Aorta (tissue), 5 donors: ENCODE data around the gene OR51S1. TPM values are rescaled to one million over a fixed set of nuclear protein-coding genes. Genes with fewer than 3 reads are reported as not detected.
"Not testable (repeated sequence)": the region's sequence is repeated elsewhere in the genome, so short reads cannot be mapped to it uniquely, and the experiment has no call there.

Experiments
- ATAC-seq: fragments of 200-7000 bp; cut with Tn5 transposase; one replicate; pipeline ENCODE4 v1.9.1; 2022; ENCODE audit warnings: moderate library complexity; ENCODE audit not compliant: low FRiP score
- DNase-seq, 2 donors: peaks; one replicate each; pipeline ENCODE4 v3.0.0-alpha.2; 2020
- H3K27ac ChIP-seq, 2 donors: one replicate each; pipeline ENCODE4 v1.5.1; 2013; ENCODE audit warnings: low read length in 2 of 2, mild to moderate bottlenecking in 2 of 2, moderate library complexity in 2 of 2, control low read depth in 1 of 2, inconsistent platforms in 1 of 2, low read depth in 1 of 2
- H3K27me3 ChIP-seq, 2 donors: one replicate each; pipeline ENCODE4 v1.6.1; 2013; ENCODE audit warnings: control low read depth in 1 of 2, low read length in 1 of 2, mild to moderate bottlenecking in 1 of 2, moderate library complexity in 1 of 2; ENCODE audit not compliant: insufficient read depth in 2 of 2, control insufficient read depth in 1 of 2
- H3K36me3 ChIP-seq, 2 donors: one replicate each; pipeline ENCODE4 v1.6.1; 2013; ENCODE audit warnings: control low read depth in 1 of 2, low read length in 1 of 2, mild to moderate bottlenecking in 1 of 2; ENCODE audit not compliant: insufficient read depth in 2 of 2, control insufficient read depth in 1 of 2
- H3K4me1 ChIP-seq, 2 donors: one replicate each; pipeline ENCODE4 v1.6.1; 2013; ENCODE audit warnings: low read length in 2 of 2, control low read depth in 1 of 2, mild to moderate bottlenecking in 1 of 2, moderate library complexity in 1 of 2; ENCODE audit not compliant: insufficient read depth in 2 of 2, control insufficient read depth in 1 of 2
- H3K4me3 ChIP-seq, 2 donors: one replicate each; pipeline ENCODE4 v1.5.1; 2013; ENCODE audit warnings: low read length in 2 of 2, control low read depth in 1 of 2, mild to moderate bottlenecking in 1 of 2
- H3K9me3 ChIP-seq: one replicate; pipeline ENCODE4 v1.6.1; 2013; ENCODE audit warnings: mild to moderate bottlenecking, low read length; ENCODE audit not compliant: control insufficient read depth
- WGBS, 2 donors: extraction: QIAGEN DNeasy Blood & Tissue Kit; methylation state at CpG; one replicate each; pipeline ENCODE4 v1.1.7; 2013; 5-methylcytosine and 5-hydroxymethylcytosine counted together
- intact Hi-C, 2 donors: fragments of 100-400 bp; cut with DNase I; formaldehyde crosslinking; loops; one replicate each; pipeline versions ENCODE4 v1.14.2 to v1.15.0; 2022
- polyA plus RNA-seq, 2 donors: library from polyadenylated mRNA; stranded (reverse); fragments of 200-250 nt; gene quantifications; one replicate each; pipeline ENCODE4 v1.2.3, GENCODE V29; 2013
- total RNA-seq, 2 donors: library from RNA; stranded (reverse); fragmentation: NEBNext Ultra II Directional; extraction: Animal tissue kit (Norgen Biotek cat#: 25700); gene quantifications; one replicate each; pipeline ENCODE4 v1.2.1, GENCODE V29; 2021
- donor health status: healthy with polysubstance abuse.
- donor health status: Bipolar disorder and iron deficiency.
- donor health status: DM: no; HTN: no; CAD: no.
- donor health status: DM: no; HTN: no; CAD: no.
- donor health status: DM: yes; HTN: yes; CAD: no.

OR51S1 gene
- total and polyA plus RNA-seq, 4 donors = not detected

- WGBS, 2 donors = 54 to 58% methylated on average over 4 of the region's 4 CpGs
- no peak overlapping the region for H3K27ac ChIP-seq
- H3K36me3 ChIP-seq = no peaks in the 10 kb centered on the region
- no peaks in the 10 kb centered on the region for H3K4me1 ChIP-seq
- H3K27me3 ChIP-seq = no peaks in the 10 kb centered on the region
- no peaks in the 10 kb centered on the region for H3K9me3 ChIP-seq
- intact Hi-C loops = no loop called here
- DNase-seq (no peak), ATAC-seq (no peak)
- no peak overlapping the region for H3K4me3 ChIP-seq
These were observed 32.2 kb upstream of the OR51S1 start for GRCh38 chr11:4881188-4881587.

- no peak overlapping the region for H3K4me3 ChIP-seq
- no peaks in the 10 kb centered on the region for H3K36me3 ChIP-seq
- WGBS, 2 donors = 4 to 5% methylated on average over 1 of the region's 1 CpG
- DNase-seq (no peak), ATAC-seq (no peak)
- H3K27ac ChIP-seq = no peak overlapping the region
- no peaks in the 10 kb centered on the region for H3K27me3 ChIP-seq
- no peaks in the 10 kb centered on the region for H3K4me1 ChIP-seq
- intact Hi-C loops = no loop called here
- no peaks in the 10 kb centered on the region for H3K9me3 ChIP-seq
These were observed 16.8 kb upstream of the OR51S1 start for GRCh38 chr11:4865855-4866254.

- 55 to 62% methylated on average over 4 of the region's 4 CpGs for WGBS, 2 donors
- no peak overlapping the region for H3K27ac ChIP-seq
- DNase-seq = no peak
- H3K4me1 ChIP-seq = no peaks in the 10 kb centered on the region
- no peak for ATAC-seq
- H3K9me3 ChIP-seq = no peaks in the 10 kb centered on the region
- no peaks in the 10 kb centered on the region for H3K27me3 ChIP-seq
- no peak overlapping the region for H3K4me3 ChIP-seq
- intact Hi-C loops = no loop called here
- no peaks in the 10 kb centered on the region for H3K36me3 ChIP-seq
These were observed 14.9 kb upstream of the OR51S1 start for GRCh38 chr11:4863876-4864275.

GRCh38 chr11:4862447-4863236 is 13.6 kb upstream of the OR51S1 start:
- no peaks in the 10 kb centered on the region for H3K27me3 ChIP-seq
- no peaks in the 10 kb centered on the region for H3K4me1 ChIP-seq
- H3K9me3 ChIP-seq = no peaks in the 10 kb centered on the region
- no peak for DNase-seq
- no peaks in the 10 kb centered on the region for H3K36me3 ChIP-seq
- no peak overlapping the region for H3K27ac ChIP-seq
- ATAC-seq = no peak
- intact Hi-C loops = no loop called here
- H3K4me3 ChIP-seq = no peak overlapping the region

- intact Hi-C loops, DNase-seq, H3K9me3 ChIP-seq, H3K27me3 ChIP-seq, H3K4me3 ChIP-seq, H3K4me1 ChIP-seq, H3K27ac ChIP-seq, H3K36me3 ChIP-seq, ATAC-seq: not testable (repeated sequence)
- WGBS, 2 donors = 88 to 90% methylated on average over 7 of the region's 7 CpGs
These were observed 5.3 kb upstream of the OR51S1 start for GRCh38 chr11:4854286-4854685.

GRCh38 chr11:4851033-4851432 is 2.0 kb upstream of the OR51S1 start:
- WGBS, 2 donors = 0 to 1% methylated on average over 4 of the region's 4 CpGs
- no peak for ATAC-seq

GRCh38 chr11:4839851-4840549 is 9.0 kb downstream of the OR51S1 start:
- DNase-seq (no peak), ATAC-seq (no peak)
- no peaks in the 10 kb centered on the region for H3K27me3 ChIP-seq
- H3K27ac ChIP-seq = no peak overlapping the region
- H3K36me3 ChIP-seq = no peaks in the 10 kb centered on the region
- WGBS, 2 donors = 86 to 89% methylated on average over 2 of the region's 2 CpGs
- no peaks in the 10 kb centered on the region for H3K4me1 ChIP-seq
- no peak overlapping the region for H3K4me3 ChIP-seq
- no peaks in the 10 kb centered on the region for H3K9me3 ChIP-seq
- intact Hi-C loops = no loop called here

More at GRCh38 chr11:4851033-4851432, 2.0 kb upstream of the OR51S1 start:
- H3K4me3 ChIP-seq = no peak overlapping the region
- no peaks in the 10 kb centered on the region for H3K4me1 ChIP-seq
- H3K27ac ChIP-seq = no peak overlapping the region
- H3K9me3 ChIP-seq = peaks cover 1% of the 10 kb centered on the region
- no peaks in the 10 kb centered on the region for H3K36me3 ChIP-seq
- no peak for DNase-seq
- intact Hi-C loops = no loop called here
- H3K27me3 ChIP-seq = no peaks in the 10 kb centered on the region

- Histone ChIP-seq H3K4me1 (no peaks in the 10 kb centered on the region), H3K27me3 (no peaks in the 10 kb centered on the region), H3K9me3 (no peaks in the 10 kb centered on the region), H3K36me3 (no peaks in the 10 kb centered on the region), H3K27ac (no peak overlapping the region), H3K4me3 (no peak overlapping the region)
- DNase-seq = no peak
- WGBS, 2 donors = 70 to 81% methylated on average over 2 of the region's 2 CpGs
- intact Hi-C loops = no loop called here
- ATAC-seq = no peak
These were observed 18.1 kb downstream of the OR51S1 start for GRCh38 chr11:4830909-4831308.

- 55 to 85% methylated on average over 1 of the region's 1 CpG for WGBS, 2 donors
- no peaks in the 10 kb centered on the region for H3K27me3 ChIP-seq
These were observed 18.7 kb downstream of the OR51S1 start for GRCh38 chr11:4830346-4830745.

More at GRCh38 chr11:4830346-4830745, 18.7 kb downstream of the OR51S1 start:
- ATAC-seq = no peak
- no peak for DNase-seq
- no peak overlapping the region for H3K27ac ChIP-seq
- no peaks in the 10 kb centered on the region for H3K4me1 ChIP-seq
- intact Hi-C loops = no loop called here
- H3K36me3 ChIP-seq = no peaks in the 10 kb centered on the region
- no peak overlapping the region for H3K4me3 ChIP-seq
- no peaks in the 10 kb centered on the region for H3K9me3 ChIP-seq
